Stimulated activated CD8-positive, alpha-beta memory T cell treated with anti-CD3 and anti-CD28 coated beads, Interleukin-2, amount 100 ng/mL, for 48 hours (primary cell): ENCODE results near the gene OSBPL2.

Experiments
- DNase-seq, 2 donors: peaks; one replicate each; pipeline ENCODE4 v3.0.0-alpha.2; 2020; ENCODE audit warnings: low read depth in 2 of 2

OSBPL2 gene

GRCh38 chr20:62235777-62236157 lies 2.6 kb upstream of the OSBPL2 start:
- DNase-seq: no peak

- no peak for DNase-seq
Observed at GRCh38 chr20:62236200-62236599, 2.1 kb upstream of the OSBPL2 start.

- no peak for DNase-seq
Observed at GRCh38 chr20:62236766-62237513, 1.4 kb upstream of the OSBPL2 start.

- DNase-seq: no peak
Observed at GRCh38 chr20:62237514-62237800, 864 bp upstream of the OSBPL2 start.

- no peak for DNase-seq
Observed at GRCh38 chr20:62238569-62239277, 402 bp downstream of the OSBPL2 start.

- no peak for DNase-seq
Observed at GRCh38 chr20:62239278-62239879, 1.1 kb downstream of the OSBPL2 start.

- DNase-seq: no peak
Observed at GRCh38 chr20:62240020-62240685, 1.8 kb downstream of the OSBPL2 start.

- no peak for DNase-seq
Observed at GRCh38 chr20:62241506-62241905, 3.2 kb downstream of the OSBPL2 start.

GRCh38 chr20:62242176-62242575 lies 3.9 kb downstream of the OSBPL2 start:
- no peak for DNase-seq

- no peak for DNase-seq
Observed at GRCh38 chr20:62243106-62243505, 4.8 kb downstream of the OSBPL2 start.

- no peak for DNase-seq
Observed at GRCh38 chr20:62243906-62244515, 5.7 kb downstream of the OSBPL2 start.

GRCh38 chr20:62244644-62245108 lies 6.4 kb downstream of the OSBPL2 start:
- no peak for DNase-seq

GRCh38 chr20:62245911-62246280 lies 7.6 kb downstream of the OSBPL2 start:
- DNase-seq: no peak

GRCh38 chr20:62246431-62246830 lies 8.1 kb downstream of the OSBPL2 start:
- no peak for DNase-seq

- DNase-seq: no peak
Observed at GRCh38 chr20:62246872-62247652, 8.7 kb downstream of the OSBPL2 start.

- DNase-seq: no peak
Observed at GRCh38 chr20:62248890-62249560, 10.7 kb downstream of the OSBPL2 start.

GRCh38 chr20:62252342-62252966 lies 14.1 kb downstream of the OSBPL2 start:
- DNase-seq: no peak

- DNase-seq: no peak
Observed at GRCh38 chr20:62253398-62253797, 15.1 kb downstream of the OSBPL2 start.

- no peak for DNase-seq
Observed at GRCh38 chr20:62254021-62254724, 15.9 kb downstream of the OSBPL2 start.

GRCh38 chr20:62255976-62256375 lies 17.7 kb downstream of the OSBPL2 start:
- DNase-seq: no peak
